GM23338 (cell line): ENCODE results near the gene PAX3. TPM values are rescaled to one million over a fixed set of nuclear protein-coding genes. Genes with fewer than 3 reads are reported as not detected.

Experiments used
- ATAC-seq: fragments of 200-7000 bp; cut with Tn5 transposase; 3 replicates; pipeline ENCODE4 v1.9.1; 2020
- DNase-seq: peaks from one replicate; pipeline ENCODE4 v3.0.0-alpha.2; 2015; ENCODE audit warnings: low spot score
- H2AFZ ChIP-seq: fragments of 200-600 bp; sonication (generic); 2 replicates; pipeline ENCODE4 v1.8.0; 2016; ENCODE audit warnings: antibody characterized with exemption, mild to moderate bottlenecking, moderate library complexity
- H3F3A ChIP-seq: fragments of 200-600 bp; sonication (generic); replicated peaks from 2 replicates; pipeline ENCODE4 v1.8.0; 2017; ENCODE audit warnings: antibody characterized with exemption, mixed run types, low read depth
- H3K27ac ChIP-seq: fragments of 200-600 bp; sonication (generic); 2 replicates; pipeline ENCODE4 v1.6.1; 2016; ENCODE audit warnings: low read depth
- H3K27me3 ChIP-seq: fragments of 200-600 bp; sonication (generic); 2 replicates; pipeline ENCODE4 v1.8.0; 2016; ENCODE audit warnings: mild to moderate bottlenecking, mixed run types, moderate library complexity; ENCODE audit not compliant: insufficient read depth
- H3K36me3 ChIP-seq: fragments of 200-600 bp; sonication (generic); 2 replicates; pipeline ENCODE4 v1.8.0; 2016; ENCODE audit warnings: mild to moderate bottlenecking; ENCODE audit not compliant: insufficient read depth
- H3K4me1 ChIP-seq: fragments of 200-600 bp; sonication (generic); 2 replicates; pipeline ENCODE4 v1.8.0; 2016; ENCODE audit warnings: mild to moderate bottlenecking, moderate library complexity; ENCODE audit not compliant: insufficient read depth
- H3K4me2 ChIP-seq: fragments of 200-600 bp; sonication (generic); 2 replicates; pipeline ENCODE4 v1.7.1; 2017; ENCODE audit warnings: mixed run types
- H3K4me3 ChIP-seq: fragments of 200-600 bp; sonication (generic); 2 replicates; pipeline ENCODE4 v1.6.1; 2016; ENCODE audit warnings: mixed run types
- H3K79me2 ChIP-seq: fragments of 200-600 bp; sonication (generic); replicated peaks from 2 replicates; pipeline ENCODE4 v1.8.0; 2017; ENCODE audit warnings: mild to moderate bottlenecking; ENCODE audit not compliant: insufficient read depth
- H3K9me2 ChIP-seq: fragments of 200-600 bp; sonication (generic); 2 replicates; pipeline ENCODE4 v1.8.0; 2017; ENCODE audit not compliant: insufficient read depth
- H4K20me1 ChIP-seq: fragments of 200-600 bp; sonication (generic); replicated peaks from 2 replicates; pipeline ENCODE4 v1.8.0; 2017; ENCODE audit warnings: mild to moderate bottlenecking; ENCODE audit not compliant: insufficient read depth
- H3K27ac Mint-ChIP-seq: 2 replicates; pipeline ENCODE4 v1.8.0; 2020; ENCODE audit warnings: inconsistent platforms, mild to moderate bottlenecking, moderate library complexity, mixed read lengths
- H3K27me3 Mint-ChIP-seq: 3 replicates; pipeline ENCODE4 v1.8.0; 2022; ENCODE audit warnings: low read depth, mild to moderate bottlenecking, moderate library complexity, mixed read lengths, inconsistent platforms; ENCODE audit not compliant: insufficient read depth, poor library complexity
- H3K36me3 Mint-ChIP-seq: 3 replicates; pipeline ENCODE4 v1.8.0; 2021; ENCODE audit warnings: low read depth, mild to moderate bottlenecking, inconsistent platforms, moderate library complexity, mixed read lengths
- H3K4me1 Mint-ChIP-seq: 3 replicates; pipeline ENCODE4 v1.8.0; 2020; ENCODE audit warnings: mild to moderate bottlenecking, inconsistent platforms, mixed read lengths
- H3K4me3 Mint-ChIP-seq: 3 replicates; pipeline ENCODE4 v1.8.0; 2021; ENCODE audit warnings: moderate library complexity, mild to moderate bottlenecking, inconsistent platforms, mixed read lengths
- H3K9me3 Mint-ChIP-seq: 3 replicates; pipeline ENCODE4 v1.8.0; 2020; ENCODE audit warnings: moderate library complexity, mild to moderate bottlenecking, inconsistent platforms, mixed read lengths
- EZH2 ChIP-seq: fragments of 200-600 bp; sonication (generic); IDR thresholded peaks from one replicate; pipeline ENCODE4 v1.8.0; 2017; ENCODE audit warnings: antibody characterized with exemption, mild to moderate bottlenecking, low read depth; ENCODE audit not compliant: unreplicated experiment
- JUNB ChIP-seq: IDR thresholded peaks from one replicate; pipeline ENCODE4 v1.6.1; 2016; ENCODE audit warnings: antibody characterized with exemption; ENCODE audit not compliant: unreplicated experiment
- POLR2AphosphoS5 ChIP-seq: IDR thresholded peaks from 2 replicates; pipeline ENCODE4 v1.6.1; 2016; ENCODE audit warnings: antibody characterized with exemption, low read depth
- STAT1 ChIP-seq: IDR thresholded peaks from one replicate; pipeline ENCODE4 v1.6.1; 2016; ENCODE audit warnings: antibody characterized with exemption; ENCODE audit not compliant: unreplicated experiment
- polyA plus RNA-seq: library from polyadenylated mRNA; unstranded; fragments of >200 nt; fragmentation: Nextera tagmentation; extraction: Ambion mirVana; gene quantifications from 2 replicates; pipeline ENCODE4 v1.2.1, GENCODE V29; 2016
- total RNA-seq: library from RNA; depleted of rRNA; stranded (reverse); fragments of >200 nt; shearing (Covaris generic); gene quantifications from 2 replicates; pipeline ENCODE4 v1.2.3, GENCODE V29; 2014
- TF ChIP-seq, protein P1 (sequence below), 2 experiments: fragments of 200-600 bp in 1 of 2; sonication (generic) in 1 of 2; conservative IDR thresholded peaks; 2 replicates each; pipeline versions ENCODE4 v1.5.1 to v1.6.1; 2016 to 2017; ENCODE audit warnings: antibody characterized with exemption in 2 of 2, low read depth in 2 of 2, mild to moderate bottlenecking in 2 of 2, moderate library complexity in 1 of 2
- TF ChIP-seq, protein P2 (sequence below): IDR thresholded peaks from 2 replicates; pipeline ENCODE4 v1.6.1; 2016; ENCODE audit warnings: antibody characterized with exemption
- TF ChIP-seq, protein P3 (sequence below): IDR thresholded peaks from one replicate; pipeline ENCODE4 v1.6.1; 2018; ENCODE audit warnings: antibody characterized with exemption; ENCODE audit not compliant: unreplicated experiment

Gene PAX3
- total and polyA plus RNA-seq, 2 experiments from 2014 or later = not detected

DNA sequence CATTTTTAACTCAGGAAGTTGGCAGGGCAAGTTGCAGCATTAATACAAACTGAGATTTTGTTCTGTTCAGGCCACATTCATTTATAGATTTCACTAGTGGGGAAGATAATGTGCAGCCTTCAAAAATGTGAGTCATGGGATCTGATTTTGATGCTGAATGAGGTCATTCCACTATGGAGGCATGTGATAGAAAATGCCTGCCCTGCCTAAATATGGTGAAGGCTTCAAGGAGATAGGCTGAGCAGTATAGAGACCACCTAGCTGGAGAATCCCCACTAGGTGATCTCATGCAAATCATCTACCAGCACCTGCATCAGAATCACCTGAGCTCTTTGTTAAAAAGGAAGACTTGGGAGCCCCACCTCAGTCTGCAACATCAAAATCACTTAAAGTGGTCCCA is 43.7 kb downstream of the PAX3 start:
- no peaks in the 10 kb centered on the region for H4K20me1 ChIP-seq

DNA sequence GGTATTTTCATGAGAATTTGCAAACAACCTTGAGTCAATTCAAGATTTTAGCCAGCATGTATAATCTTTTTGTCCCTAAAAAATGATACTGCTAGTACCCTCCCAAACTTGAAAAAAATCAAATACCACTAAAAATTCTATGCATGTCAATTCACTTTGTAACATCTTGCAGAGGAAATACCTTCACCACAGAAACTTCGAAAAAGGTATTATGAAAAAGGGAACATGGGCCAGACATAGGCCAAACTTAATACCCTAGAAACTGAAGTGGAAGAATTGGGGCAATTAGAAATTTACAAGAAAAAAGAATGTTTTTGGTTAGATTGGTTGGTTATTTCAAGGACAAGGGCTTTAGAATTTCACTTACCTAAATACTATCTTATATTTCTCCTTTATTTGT is 48.5 kb downstream of the PAX3 start:
- Histone ChIP-seq H3K4me1 (peaks cover 3% of the 10 kb centered on the region; the same call in 1 of the 2 replicates), H3K27ac (no peak overlapping the region), H3K36me3 (no peaks in the 10 kb centered on the region), H3F3A (no peaks in the 10 kb centered on the region), H3K4me3 (no peak overlapping the region), H3K4me2 (no peak overlapping the region), H3K27me3 (no peaks in the 10 kb centered on the region), H3K79me2 (no peaks in the 10 kb centered on the region), H3K9me2 (0 out of 2 replicates have a peak, but pooled peaks cover 2% of the 10 kb centered on the region), H2AFZ (no peak overlapping the region), H4K20me1 (no peaks in the 10 kb centered on the region)
- no peak overlapping the region for H3K27ac Mint-ChIP-seq
- H3K4me3 Mint-ChIP-seq = no peak overlapping the region
- no peaks in the 10 kb centered on the region for H3K36me3 Mint-ChIP-seq
- H3K27me3 Mint-ChIP-seq = no peaks in the 10 kb centered on the region
- ATAC-seq = no peak
- DNase-seq = no peak
- peaks cover 7% of the 10 kb centered on the region; the same call in 2 of the 3 replicates for H3K4me1 Mint-ChIP-seq
- no peaks in the 10 kb centered on the region; the same call in 2 of the 3 replicates for H3K9me3 Mint-ChIP-seq
- no peak for TF ChIP-seq POLR2AphosphoS5
- TF ChIP-seq EZH2 = no peak
- TF ChIP-seq, protein P1, sequence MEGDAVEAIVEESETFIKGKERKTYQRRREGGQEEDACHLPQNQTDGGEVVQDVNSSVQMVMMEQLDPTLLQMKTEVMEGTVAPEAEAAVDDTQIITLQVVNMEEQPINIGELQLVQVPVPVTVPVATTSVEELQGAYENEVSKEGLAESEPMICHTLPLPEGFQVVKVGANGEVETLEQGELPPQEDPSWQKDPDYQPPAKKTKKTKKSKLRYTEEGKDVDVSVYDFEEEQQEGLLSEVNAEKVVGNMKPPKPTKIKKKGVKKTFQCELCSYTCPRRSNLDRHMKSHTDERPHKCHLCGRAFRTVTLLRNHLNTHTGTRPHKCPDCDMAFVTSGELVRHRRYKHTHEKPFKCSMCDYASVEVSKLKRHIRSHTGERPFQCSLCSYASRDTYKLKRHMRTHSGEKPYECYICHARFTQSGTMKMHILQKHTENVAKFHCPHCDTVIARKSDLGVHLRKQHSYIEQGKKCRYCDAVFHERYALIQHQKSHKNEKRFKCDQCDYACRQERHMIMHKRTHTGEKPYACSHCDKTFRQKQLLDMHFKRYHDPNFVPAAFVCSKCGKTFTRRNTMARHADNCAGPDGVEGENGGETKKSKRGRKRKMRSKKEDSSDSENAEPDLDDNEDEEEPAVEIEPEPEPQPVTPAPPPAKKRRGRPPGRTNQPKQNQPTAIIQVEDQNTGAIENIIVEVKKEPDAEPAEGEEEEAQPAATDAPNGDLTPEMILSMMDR (conservative IDR thresholded peaks at IDR 0.05; ENCODE audit: low read depth in 2 of 2) = no peak
- TF ChIP-seq STAT1 = no peak
- TF ChIP-seq JUNB = no peak

More for the DNA sequence above, 43.7 kb downstream of the PAX3 start:
- no peaks in the 10 kb centered on the region for H3K27me3 ChIP-seq
- H3K9me3 Mint-ChIP-seq = no peaks in the 10 kb centered on the region; the same call in 1 of the 3 replicates
- H2AFZ ChIP-seq = no peak overlapping the region
- 0 out of 2 replicates have a peak, but pooled peaks cover 2% of the 10 kb centered on the region for H3K9me2 ChIP-seq
- no peak overlapping the region for H3K4me2 ChIP-seq
- TF ChIP-seq, protein P2, sequence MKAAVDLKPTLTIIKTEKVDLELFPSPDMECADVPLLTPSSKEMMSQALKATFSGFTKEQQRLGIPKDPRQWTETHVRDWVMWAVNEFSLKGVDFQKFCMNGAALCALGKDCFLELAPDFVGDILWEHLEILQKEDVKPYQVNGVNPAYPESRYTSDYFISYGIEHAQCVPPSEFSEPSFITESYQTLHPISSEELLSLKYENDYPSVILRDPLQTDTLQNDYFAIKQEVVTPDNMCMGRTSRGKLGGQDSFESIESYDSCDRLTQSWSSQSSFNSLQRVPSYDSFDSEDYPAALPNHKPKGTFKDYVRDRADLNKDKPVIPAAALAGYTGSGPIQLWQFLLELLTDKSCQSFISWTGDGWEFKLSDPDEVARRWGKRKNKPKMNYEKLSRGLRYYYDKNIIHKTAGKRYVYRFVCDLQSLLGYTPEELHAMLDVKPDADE = no peak
- TF ChIP-seq, protein P3, sequence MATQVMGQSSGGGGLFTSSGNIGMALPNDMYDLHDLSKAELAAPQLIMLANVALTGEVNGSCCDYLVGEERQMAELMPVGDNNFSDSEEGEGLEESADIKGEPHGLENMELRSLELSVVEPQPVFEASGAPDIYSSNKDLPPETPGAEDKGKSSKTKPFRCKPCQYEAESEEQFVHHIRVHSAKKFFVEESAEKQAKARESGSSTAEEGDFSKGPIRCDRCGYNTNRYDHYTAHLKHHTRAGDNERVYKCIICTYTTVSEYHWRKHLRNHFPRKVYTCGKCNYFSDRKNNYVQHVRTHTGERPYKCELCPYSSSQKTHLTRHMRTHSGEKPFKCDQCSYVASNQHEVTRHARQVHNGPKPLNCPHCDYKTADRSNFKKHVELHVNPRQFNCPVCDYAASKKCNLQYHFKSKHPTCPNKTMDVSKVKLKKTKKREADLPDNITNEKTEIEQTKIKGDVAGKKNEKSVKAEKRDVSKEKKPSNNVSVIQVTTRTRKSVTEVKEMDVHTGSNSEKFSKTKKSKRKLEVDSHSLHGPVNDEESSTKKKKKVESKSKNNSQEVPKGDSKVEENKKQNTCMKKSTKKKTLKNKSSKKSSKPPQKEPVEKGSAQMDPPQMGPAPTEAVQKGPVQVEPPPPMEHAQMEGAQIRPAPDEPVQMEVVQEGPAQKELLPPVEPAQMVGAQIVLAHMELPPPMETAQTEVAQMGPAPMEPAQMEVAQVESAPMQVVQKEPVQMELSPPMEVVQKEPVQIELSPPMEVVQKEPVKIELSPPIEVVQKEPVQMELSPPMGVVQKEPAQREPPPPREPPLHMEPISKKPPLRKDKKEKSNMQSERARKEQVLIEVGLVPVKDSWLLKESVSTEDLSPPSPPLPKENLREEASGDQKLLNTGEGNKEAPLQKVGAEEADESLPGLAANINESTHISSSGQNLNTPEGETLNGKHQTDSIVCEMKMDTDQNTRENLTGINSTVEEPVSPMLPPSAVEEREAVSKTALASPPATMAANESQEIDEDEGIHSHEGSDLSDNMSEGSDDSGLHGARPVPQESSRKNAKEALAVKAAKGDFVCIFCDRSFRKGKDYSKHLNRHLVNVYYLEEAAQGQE = no peak
- no peaks in the 10 kb centered on the region for H3K36me3 ChIP-seq
- H3K4me1 ChIP-seq = peaks cover 23% of the 10 kb centered on the region
- H3K27ac ChIP-seq = no peak overlapping the region
- H3K4me3 ChIP-seq = no peak overlapping the region
- H3K27ac Mint-ChIP-seq = no peak overlapping the region
- H3K79me2 ChIP-seq = no peaks in the 10 kb centered on the region
- H3K27me3 Mint-ChIP-seq = peaks cover 5% of the 10 kb centered on the region
- H3F3A ChIP-seq = no peaks in the 10 kb centered on the region
- ATAC-seq (peak; percentile 75), DNase-seq (no peak)
- H3K4me1 Mint-ChIP-seq = peaks cover 31% of the 10 kb centered on the region
- H3K4me3 Mint-ChIP-seq = no peak overlapping the region
- H3K36me3 Mint-ChIP-seq = no peaks in the 10 kb centered on the region
